ENCODE data around the gene CD34. TPM values are rescaled to one million over a fixed set of nuclear protein-coding genes. Genes with fewer than 3 reads are reported as not detected.

CD34 gene
- total RNA-seq, 2 donors from 2014 or later: 9.8 to 47.7 TPM

GRCh38 chr1:207891148-207891547, 19.8 kb downstream of the CD34 start:
- no peaks in the 10 kb centered on the region for H3K9me3 ChIP-seq
- no peak overlapping the region for H3K4me3 ChIP-seq
- H3K36me3 ChIP-seq: no peaks in the 10 kb centered on the region
- no peaks in the 10 kb centered on the region for H3K4me1 ChIP-seq (replicated peaks)
- 78% methylated on average over 6 of the region's 6 CpGs for WGBS
- intact Hi-C loops (cut with DNase I): no loop called here
- H3K27me3 ChIP-seq (replicated peaks; ENCODE audit: insufficient read depth): no peaks in the 10 kb centered on the region
- no peak for DNase-seq (ENCODE audit: low spot score)
- TF ChIP-seq CTCF (IDR thresholded peaks at IDR 0.05): no peak
- TF ChIP-seq POLR2AphosphoS5 (IDR thresholded peaks at IDR 0.05): no peak
- TF ChIP-seq POLR2A (IDR thresholded peaks at IDR 0.05): no peak
- peak overlapping the region; percentile 32 to 43 for H3K27ac ChIP-seq

- intact Hi-C loops (cut with DNase I): no loop called here
- H3K4me1 ChIP-seq (replicated peaks): no peaks in the 10 kb centered on the region
- no peaks in the 10 kb centered on the region for H3K36me3 ChIP-seq
- H3K9me3 ChIP-seq: no peaks in the 10 kb centered on the region
- TF ChIP-seq POLR2A (IDR thresholded peaks at IDR 0.05): no peak
- TF ChIP-seq POLR2AphosphoS5 (IDR thresholded peaks at IDR 0.05): peak; percentile 19
- no peaks in the 10 kb centered on the region for H3K27me3 ChIP-seq (replicated peaks; ENCODE audit: insufficient read depth)
- peak overlapping the region; percentile 32 to 43 for H3K27ac ChIP-seq
- DNase-seq (ENCODE audit: low spot score): no peak
- WGBS: 41% methylated on average over 4 of the region's 4 CpGs
- no peak overlapping the region for H3K4me3 ChIP-seq
Measured at GRCh38 chr1:207890136-207890738, 20.7 kb downstream of the CD34 start.

- WGBS: 84% methylated on average over 5 of the region's 5 CpGs
- no peaks in the 10 kb centered on the region for H3K9me3 ChIP-seq
- no peak for TF ChIP-seq POLR2A (IDR thresholded peaks at IDR 0.05)
- no peak for TF ChIP-seq POLR2AphosphoS5 (IDR thresholded peaks at IDR 0.05)
- no peak for TF ChIP-seq CTCF (IDR thresholded peaks at IDR 0.05)
- no peak overlapping the region for H3K4me3 ChIP-seq
- H3K4me1 ChIP-seq (replicated peaks): no peaks in the 10 kb centered on the region
- DNase-seq (ENCODE audit: low spot score): no peak
- no peaks in the 10 kb centered on the region for H3K27me3 ChIP-seq (replicated peaks; ENCODE audit: insufficient read depth)
- intact Hi-C loops (cut with DNase I): loop anchor here (5.0 to 10.0 kb wide), 2 partner anchors 136 to 356 kb away; partner anchors contain the start of genes CD46 and PLXNA2
- no peak overlapping the region for H3K27ac ChIP-seq
- no peaks in the 10 kb centered on the region for H3K36me3 ChIP-seq
Measured at GRCh38 chr1:207888652-207889051, 22.3 kb downstream of the CD34 start.

- no peak for TF ChIP-seq POLR2AphosphoS5 (IDR thresholded peaks at IDR 0.05)
- no peak for TF ChIP-seq CTCF (IDR thresholded peaks at IDR 0.05)
- no peak for TF ChIP-seq POLR2A (IDR thresholded peaks at IDR 0.05)
- Histone ChIP-seq H3K4me1 (replicated peaks) (no peaks in the 10 kb centered on the region), H3K4me3 (no peak overlapping the region), H3K27ac (peak overlapping the region in 1 of 2 donors; percentile 0), H3K36me3 (no peaks in the 10 kb centered on the region), H3K9me3 (no peaks in the 10 kb centered on the region), H3K27me3 (replicated peaks; ENCODE audit: insufficient read depth) (no peaks in the 10 kb centered on the region)
- no peak for DNase-seq (ENCODE audit: low spot score)
- WGBS: 85% methylated on average over 19 of the region's 19 CpGs
- intact Hi-C loops (cut with DNase I): loop anchor here (5.0 to 10.0 kb wide), 2 partner anchors 135 to 357 kb away; partner anchors contain the start of genes CD46 and PLXNA2
Measured at GRCh38 chr1:207887542-207888201, 23.3 kb downstream of the CD34 start.

- H3K4me3 ChIP-seq: no peak overlapping the region
- DNase-seq (ENCODE audit: low spot score): no peak
- no peaks in the 10 kb centered on the region for H3K27me3 ChIP-seq (replicated peaks; ENCODE audit: insufficient read depth)
- TF ChIP-seq POLR2A (IDR thresholded peaks at IDR 0.05) (no peak), CTCF (IDR thresholded peaks at IDR 0.05) (no peak), POLR2AphosphoS5 (IDR thresholded peaks at IDR 0.05) (no peak)
- H3K27ac ChIP-seq: no peak overlapping the region
- no peaks in the 10 kb centered on the region for H3K9me3 ChIP-seq
- no peaks in the 10 kb centered on the region for H3K4me1 ChIP-seq (replicated peaks)
- 88% methylated on average over 1 of the region's 1 CpG for WGBS
- intact Hi-C loops (cut with DNase I): loop anchor here (5.0 to 10.0 kb wide), 2 partner anchors 134 to 359 kb away; partner anchors contain the start of genes CD46 and PLXNA2
- no peaks in the 10 kb centered on the region for H3K36me3 ChIP-seq
Measured at GRCh38 chr1:207886227-207886626, 24.7 kb downstream of the CD34 start.
